Measurements from ENCODE around the gene TIMM44.

DNA sequence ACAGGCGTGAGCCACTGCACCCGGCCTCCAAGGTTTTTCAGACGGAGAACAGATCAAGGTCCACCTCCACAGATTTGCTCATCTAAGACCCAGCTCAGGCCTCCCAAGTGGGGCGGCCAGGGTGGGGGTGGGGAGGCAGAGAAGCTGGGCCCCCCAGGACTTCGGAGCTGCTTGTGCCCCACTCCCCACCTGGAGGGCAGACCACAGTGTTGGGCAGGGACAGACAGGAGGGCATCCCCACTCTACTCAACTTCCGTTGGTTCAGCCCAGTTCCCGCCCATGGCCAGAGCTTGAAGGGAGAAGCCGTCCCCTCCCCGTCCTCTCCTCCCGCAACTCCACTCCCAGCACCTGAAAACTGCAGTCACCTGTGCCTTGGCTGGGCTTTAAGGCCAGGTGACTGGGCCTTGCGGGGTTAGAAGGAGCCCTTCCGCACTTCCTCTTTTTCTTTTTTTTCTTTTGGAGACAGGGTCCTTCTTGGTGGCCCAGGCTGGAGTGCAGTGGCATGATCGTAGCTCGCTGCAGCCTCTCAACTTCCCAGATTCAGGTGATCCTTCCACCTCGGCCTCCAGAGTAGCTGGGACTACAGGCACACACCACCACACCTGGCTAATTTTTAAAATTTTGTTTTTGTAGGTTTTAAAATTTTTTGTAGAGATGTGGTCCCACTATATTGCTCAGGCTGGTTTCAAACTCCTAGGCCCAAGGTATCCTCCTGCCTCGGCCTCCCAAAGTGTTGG, 55.9 kb downstream of the TIMM44 start:
- TF ChIP-seq EP300 (IDR thresholded peaks at IDR 0.05; ENCODE audit: borderline replicate concordance in 1 of 2, control insufficient read depth in 1 of 2, low read depth in 2 of 2, low read length in 2 of 2) (no peak), ZNF24 (IDR thresholded peaks at IDR 0.05) (no peak), POLR2AphosphoS5 (IDR thresholded peaks at IDR 0.05; ENCODE audit: low read length) (no peak), RFX5 (IDR thresholded peaks at IDR 0.05; ENCODE audit: low read depth, low read length) (no peak), HDGF (IDR thresholded peaks at IDR 0.05) (no peak), ATF7 (IDR thresholded peaks at IDR 0.05; ENCODE audit: low read depth) (no peak), MTA3 (IDR thresholded peaks at IDR 0.05; ENCODE audit: borderline replicate concordance, low read length) (no peak), POLR2A (IDR thresholded peaks at IDR 0.05; ENCODE audit: low read depth, low read length) (no peak), HCFC1 (IDR thresholded peaks at IDR 0.05; ENCODE audit: low read length) (no peak), CHD2 (IDR thresholded peaks at IDR 0.05; ENCODE audit: borderline replicate concordance, low read depth, low read length) (no peak)
- TF ChIP-seq, protein P1, sequence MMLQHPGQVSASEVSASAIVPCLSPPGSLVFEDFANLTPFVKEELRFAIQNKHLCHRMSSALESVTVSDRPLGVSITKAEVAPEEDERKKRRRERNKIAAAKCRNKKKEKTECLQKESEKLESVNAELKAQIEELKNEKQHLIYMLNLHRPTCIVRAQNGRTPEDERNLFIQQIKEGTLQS (IDR thresholded peaks at IDR 0.05; ENCODE audit: borderline replicate concordance, extremely low read depth, low read depth, low read length), result no peak
- TF ChIP-seq, protein P2, sequence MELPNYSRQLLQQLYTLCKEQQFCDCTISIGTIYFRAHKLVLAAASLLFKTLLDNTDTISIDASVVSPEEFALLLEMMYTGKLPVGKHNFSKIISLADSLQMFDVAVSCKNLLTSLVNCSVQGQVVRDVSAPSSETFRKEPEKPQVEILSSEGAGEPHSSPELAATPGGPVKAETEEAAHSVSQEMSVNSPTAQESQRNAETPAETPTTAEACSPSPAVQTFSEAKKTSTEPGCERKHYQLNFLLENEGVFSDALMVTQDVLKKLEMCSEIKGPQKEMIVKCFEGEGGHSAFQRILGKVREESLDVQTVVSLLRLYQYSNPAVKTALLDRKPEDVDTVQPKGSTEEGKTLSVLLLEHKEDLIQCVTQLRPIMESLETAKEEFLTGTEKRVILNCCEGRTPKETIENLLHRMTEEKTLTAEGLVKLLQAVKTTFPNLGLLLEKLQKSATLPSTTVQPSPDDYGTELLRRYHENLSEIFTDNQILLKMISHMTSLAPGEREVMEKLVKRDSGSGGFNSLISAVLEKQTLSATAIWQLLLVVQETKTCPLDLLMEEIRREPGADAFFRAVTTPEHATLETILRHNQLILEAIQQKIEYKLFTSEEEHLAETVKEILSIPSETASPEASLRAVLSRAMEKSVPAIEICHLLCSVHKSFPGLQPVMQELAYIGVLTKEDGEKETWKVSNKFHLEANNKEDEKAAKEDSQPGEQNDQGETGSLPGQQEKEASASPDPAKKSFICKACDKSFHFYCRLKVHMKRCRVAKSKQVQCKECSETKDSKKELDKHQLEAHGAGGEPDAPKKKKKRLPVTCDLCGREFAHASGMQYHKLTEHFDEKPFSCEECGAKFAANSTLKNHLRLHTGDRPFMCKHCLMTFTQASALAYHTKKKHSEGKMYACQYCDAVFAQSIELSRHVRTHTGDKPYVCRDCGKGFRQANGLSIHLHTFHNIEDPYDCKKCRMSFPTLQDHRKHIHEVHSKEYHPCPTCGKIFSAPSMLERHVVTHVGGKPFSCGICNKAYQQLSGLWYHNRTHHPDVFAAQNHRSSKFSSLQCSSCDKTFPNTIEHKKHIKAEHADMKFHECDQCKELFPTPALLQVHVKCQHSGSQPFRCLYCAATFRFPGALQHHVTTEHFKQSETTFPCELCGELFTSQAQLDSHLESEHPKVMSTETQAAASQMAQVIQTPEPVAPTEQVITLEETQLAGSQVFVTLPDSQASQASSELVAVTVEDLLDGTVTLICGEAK (IDR thresholded peaks at IDR 0.05; ENCODE audit: borderline replicate concordance), result no peak
- TF ChIP-seq, protein P3, sequence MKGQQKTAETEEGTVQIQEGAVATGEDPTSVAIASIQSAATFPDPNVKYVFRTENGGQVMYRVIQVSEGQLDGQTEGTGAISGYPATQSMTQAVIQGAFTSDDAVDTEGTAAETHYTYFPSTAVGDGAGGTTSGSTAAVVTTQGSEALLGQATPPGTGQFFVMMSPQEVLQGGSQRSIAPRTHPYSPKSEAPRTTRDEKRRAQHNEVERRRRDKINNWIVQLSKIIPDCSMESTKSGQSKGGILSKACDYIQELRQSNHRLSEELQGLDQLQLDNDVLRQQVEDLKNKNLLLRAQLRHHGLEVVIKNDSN (IDR thresholded peaks at IDR 0.05; ENCODE audit: borderline replicate concordance, extremely low read length, insufficient read depth, low read depth, low read length), result no peak
- TF ChIP-seq, protein P4, sequence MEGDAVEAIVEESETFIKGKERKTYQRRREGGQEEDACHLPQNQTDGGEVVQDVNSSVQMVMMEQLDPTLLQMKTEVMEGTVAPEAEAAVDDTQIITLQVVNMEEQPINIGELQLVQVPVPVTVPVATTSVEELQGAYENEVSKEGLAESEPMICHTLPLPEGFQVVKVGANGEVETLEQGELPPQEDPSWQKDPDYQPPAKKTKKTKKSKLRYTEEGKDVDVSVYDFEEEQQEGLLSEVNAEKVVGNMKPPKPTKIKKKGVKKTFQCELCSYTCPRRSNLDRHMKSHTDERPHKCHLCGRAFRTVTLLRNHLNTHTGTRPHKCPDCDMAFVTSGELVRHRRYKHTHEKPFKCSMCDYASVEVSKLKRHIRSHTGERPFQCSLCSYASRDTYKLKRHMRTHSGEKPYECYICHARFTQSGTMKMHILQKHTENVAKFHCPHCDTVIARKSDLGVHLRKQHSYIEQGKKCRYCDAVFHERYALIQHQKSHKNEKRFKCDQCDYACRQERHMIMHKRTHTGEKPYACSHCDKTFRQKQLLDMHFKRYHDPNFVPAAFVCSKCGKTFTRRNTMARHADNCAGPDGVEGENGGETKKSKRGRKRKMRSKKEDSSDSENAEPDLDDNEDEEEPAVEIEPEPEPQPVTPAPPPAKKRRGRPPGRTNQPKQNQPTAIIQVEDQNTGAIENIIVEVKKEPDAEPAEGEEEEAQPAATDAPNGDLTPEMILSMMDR (IDR thresholded peaks at IDR 0.05 in 2 of 3, conservative IDR thresholded peaks at IDR 0.05 in 1 of 3; ENCODE audit: control insufficient read depth in 2 of 3, extremely low read depth in 1 of 3, insufficient read depth in 1 of 3, low read depth in 3 of 3, low read length in 3 of 3), result no peak

Measured in GM12878 (cell line).